ENCODE results near the gene STK32C. TPM values are rescaled to one million over a fixed set of nuclear protein-coding genes. Genes with fewer than 3 reads are reported as not detected.

Gene STK32C
- total RNA-seq, 1 experiment from 2014 or later: 16.7 TPM

- no peak for DNase-seq (ENCODE audit: low read depth)
Observed at GRCh38 chr10:132212816-132213215, 94.9 kb downstream of the STK32C start.

GRCh38 chr10:132211246-132211645 is 96.5 kb downstream of the STK32C start:
- DNase-seq (ENCODE audit: low read depth): no peak

- no peak for DNase-seq (ENCODE audit: low read depth)
Observed at GRCh38 chr10:132210766-132211165, 97.0 kb downstream of the STK32C start.

GRCh38 chr10:132209978-132210530 is 97.7 kb downstream of the STK32C start:
- no peak for DNase-seq (ENCODE audit: low read depth)

GRCh38 chr10:132209130-132209529 is 98.6 kb downstream of the STK32C start:
- DNase-seq (ENCODE audit: low read depth): no peak

GRCh38 chr10:132208462-132209050 is 99.2 kb downstream of the STK32C start:
- DNase-seq (ENCODE audit: low read depth): no peak

GRCh38 chr10:132207536-132208461 is 100.0 kb downstream of the STK32C start:
- no peak for DNase-seq (ENCODE audit: low read depth)

- DNase-seq (ENCODE audit: low read depth): no peak
Observed at GRCh38 chr10:132206806-132207535, 100.8 kb downstream of the STK32C start.

GRCh38 chr10:132206377-132206745 is 101.4 kb downstream of the STK32C start:
- DNase-seq (ENCODE audit: low read depth): no peak

- DNase-seq (ENCODE audit: low read depth): no peak
Observed at GRCh38 chr10:132205650-132206376, 101.9 kb downstream of the STK32C start.

- no peak for DNase-seq (ENCODE audit: low read depth)
Observed at GRCh38 chr10:132204781-132205473, 102.8 kb downstream of the STK32C start.

GRCh38 chr10:132204078-132204780 is 103.5 kb downstream of the STK32C start:
- DNase-seq (ENCODE audit: low read depth): no peak

- no peak for DNase-seq (ENCODE audit: low read depth)
Observed at GRCh38 chr10:132203256-132204077, 104.3 kb downstream of the STK32C start.

GRCh38 chr10:132202070-132202970 is 105.4 kb downstream of the STK32C start:
- DNase-seq (ENCODE audit: low read depth): no peak

GRCh38 chr10:132201111-132201969 is 106.4 kb downstream of the STK32C start:
- DNase-seq (ENCODE audit: low read depth): no peak

- DNase-seq (ENCODE audit: low read depth): no peak
Observed at GRCh38 chr10:132200344-132201110, 107.2 kb downstream of the STK32C start.
